Prostate gland (tissue), 2 donors: Measurements from ENCODE around the gene SCN1B. TPM values are rescaled to one million over a fixed set of nuclear protein-coding genes. Genes with fewer than 3 reads are reported as not detected.

Source experiments
- DNase-seq: peaks from one replicate; pipeline ENCODE4 v3.0.0-alpha.2; 2019; ENCODE audit warnings: low spot score
- H3K27ac ChIP-seq, 2 donors: fragments of 200-600 bp; sonication (generic); 2 replicates each; pipeline ENCODE4 v1.5.1; 2017 to 2019
- H3K27me3 ChIP-seq: fragments of 200-600 bp; sonication (generic); replicated peaks from 2 replicates; pipeline ENCODE4 v1.5.1; 2019; ENCODE audit not compliant: insufficient read depth
- H3K36me3 ChIP-seq, 2 donors: fragments of 200-600 bp; sonication (generic); 1 replicate in 1 of 2; 2 replicates in 1 of 2; pipeline versions ENCODE4 v1.5.1 to v1.8.1; 2017 to 2019
- H3K4me1 ChIP-seq: fragments of 200-600 bp; sonication (generic); replicated peaks from 2 replicates; pipeline ENCODE4 v1.5.1; 2019
- H3K4me3 ChIP-seq, 2 donors: fragments of 200-600 bp; sonication (generic); 2 replicates each; pipeline ENCODE4 v1.5.1; 2017 to 2019
- H3K9me3 ChIP-seq: fragments of 200-600 bp; sonication (generic); 2 replicates; pipeline ENCODE4 v1.5.1; 2017
- CTCF ChIP-seq, 4 experiments: fragments of 200-600 bp in 2 of 4; fragments of 450-650 bp in 2 of 4; sonication (generic) in 2 of 4; IDR thresholded peaks; 1 replicate in 3 of 4; 2 replicates in 1 of 4; pipeline ENCODE4 v1.5.1; 2016 to 2019; ENCODE audit warnings: antibody characterized with exemption in 4 of 4, mild to moderate bottlenecking in 2 of 4, moderate library complexity in 2 of 4
- POLR2A ChIP-seq: fragments of 450-650 bp; IDR thresholded peaks from one replicate; pipeline ENCODE4 v1.6.1; 2016; ENCODE audit warnings: antibody characterized with exemption, mild to moderate bottlenecking
- POLR2AphosphoS5 ChIP-seq: sonication (generic); formaldehyde crosslinking; IDR thresholded peaks from one replicate; pipeline ENCODE4 v1.6.1; 2017; ENCODE audit warnings: antibody characterized with exemption
- WGBS: methylation state at CpG from one replicate; pipeline ENCODE4 v1.1.5; 2018; 5-methylcytosine and 5-hydroxymethylcytosine counted together
- intact Hi-C: fragments of 100-400 bp; cut with DNase I; formaldehyde crosslinking; loops from one replicate; pipeline ENCODE4 v1.14.2; 2022
- total RNA-seq, 2 donors: library from RNA; depleted of rRNA; stranded (reverse); fragments of >200 nt; gene quantifications; one replicate each; pipeline ENCODE4 v1.1.0, GENCODE V29; 2016

Gene SCN1B
- total RNA-seq, 2 donors from 2014 or later = 9.7 to 10.6 TPM

GRCh38 chr19:35079826-35080225, 49.6 kb downstream of the SCN1B start:
- DNase-seq = no peak
- 89% methylated on average over 13 of the region's 14 CpGs for WGBS

GRCh38 chr19:35080613-35081170, 50.4 kb downstream of the SCN1B start:
- H3K27me3 ChIP-seq = no peaks in the 10 kb centered on the region
- no peak for DNase-seq
- WGBS = 84% methylated on average over 16 of the region's 16 CpGs
- no peak overlapping the region for H3K27ac ChIP-seq
- TF ChIP-seq POLR2AphosphoS5 (no peak), CTCF (IDR thresholded peaks at IDR 0.05) (peak in 1 of 4 experiments; percentile 44), POLR2A (no peak)
- intact Hi-C loops = loop anchor here (10.0 kb wide), 1 partner anchor 106 kb away; no protein-coding TSS in a partner anchor
- no peaks in the 10 kb centered on the region for H3K4me1 ChIP-seq
- no peaks in the 10 kb centered on the region for H3K36me3 ChIP-seq
- no peak overlapping the region for H3K4me3 ChIP-seq
- H3K9me3 ChIP-seq = no peaks in the 10 kb centered on the region

More at GRCh38 chr19:35079826-35080225, 49.6 kb downstream of the SCN1B start:
- Histone ChIP-seq H3K36me3 (no peaks in the 10 kb centered on the region), H3K27me3 (no peaks in the 10 kb centered on the region), H3K27ac (no peak overlapping the region), H3K4me1 (no peaks in the 10 kb centered on the region), H3K4me3 (no peak overlapping the region), H3K9me3 (no peaks in the 10 kb centered on the region)
- intact Hi-C loops = loop anchor here (10.0 kb wide), 1 partner anchor 105 kb away; no protein-coding TSS in a partner anchor
- TF ChIP-seq POLR2AphosphoS5 = no peak
- no peak for TF ChIP-seq CTCF (IDR thresholded peaks at IDR 0.05)
- TF ChIP-seq POLR2A = no peak

DNA sequence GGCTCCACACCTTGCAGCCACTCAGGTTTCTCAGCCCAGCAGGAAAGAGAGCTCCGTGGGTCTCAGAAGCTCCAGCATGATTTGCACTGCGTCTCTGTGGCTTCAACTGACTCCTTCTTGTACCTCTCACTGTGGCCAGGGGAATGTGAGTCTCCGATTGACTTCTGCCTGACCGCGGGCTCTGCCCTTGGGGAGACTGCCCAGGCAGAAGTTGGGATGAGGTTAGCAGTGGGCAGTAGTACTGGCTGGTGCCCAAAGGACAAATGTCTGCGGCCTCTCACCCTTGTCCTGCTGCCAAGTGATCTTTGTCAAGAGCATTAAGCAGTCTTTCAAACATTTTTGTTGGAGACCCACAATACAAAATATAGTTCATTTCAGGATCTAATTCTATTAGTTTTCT, 50.9 kb downstream of the SCN1B start:
- no peak for DNase-seq
- intact Hi-C loops = loop anchor here (10.0 kb wide), 1 partner anchor 106 kb away; no protein-coding TSS in a partner anchor
- Histone ChIP-seq H3K27ac (no peak overlapping the region), H3K4me3 (no peak overlapping the region), H3K36me3 (no peaks in the 10 kb centered on the region), H3K27me3 (no peaks in the 10 kb centered on the region), H3K4me1 (no peaks in the 10 kb centered on the region), H3K9me3 (no peaks in the 10 kb centered on the region)
- 91% methylated on average over 6 of the region's 6 CpGs for WGBS
- TF ChIP-seq POLR2A (no peak), CTCF (IDR thresholded peaks at IDR 0.05) (no peak), POLR2AphosphoS5 (no peak)

- intact Hi-C loops = loop anchor here (10.0 kb wide), 1 partner anchor 109 kb away; no protein-coding TSS in a partner anchor
- DNase-seq = no peak
- H3K36me3 ChIP-seq = no peaks in the 10 kb centered on the region
- WGBS = 92% methylated on average over 15 of the region's 15 CpGs
- H3K27me3 ChIP-seq = no peaks in the 10 kb centered on the region
- H3K27ac ChIP-seq = no peak overlapping the region
- TF ChIP-seq POLR2A = no peak
- no peak for TF ChIP-seq POLR2AphosphoS5
- no peak for TF ChIP-seq CTCF (IDR thresholded peaks at IDR 0.05)
- no peak overlapping the region for H3K4me3 ChIP-seq
- H3K4me1 ChIP-seq = no peaks in the 10 kb centered on the region
- no peaks in the 10 kb centered on the region for H3K9me3 ChIP-seq
Observed at GRCh38 chr19:35083691-35084508, 53.6 kb downstream of the SCN1B start.
